H1 (cell line): ENCODE measurements around the gene NAMPT. TPM values are rescaled to one million over a fixed set of nuclear protein-coding genes. Genes with fewer than 3 reads are reported as not detected.

Source experiments
- CBX5 ChIP-seq: fragments of 300-800, 300-1000 bp; sonication (generic); IDR thresholded peaks from 2 replicates; pipeline ENCODE4 v1.7.1; 2016; ENCODE audit warnings: antibody characterized with exemption, low read length, low read depth
- CBX8 ChIP-seq: fragments of 300-800, 300-1000 bp; sonication (generic); IDR thresholded peaks from 2 replicates; pipeline ENCODE4 v1.7.1; 2016; ENCODE audit warnings: low read depth, low read length, borderline replicate concordance
- CEBPB ChIP-seq: IDR thresholded peaks from 2 replicates; pipeline ENCODE4 v1.6.1; 2012; ENCODE audit warnings: low read depth, low read length
- CREB1 ChIP-seq: IDR thresholded peaks from 2 replicates; pipeline ENCODE4 v1.6.1; 2012; ENCODE audit warnings: inconsistent platforms
- CTCF ChIP-seq, 3 experiments: IDR thresholded peaks; 1 replicate in 2 of 3; 2 replicates in 1 of 3; pipeline versions ENCODE4 v1.5.1 to v1.6.1; 2011; ENCODE audit warnings: low read length in 3 of 3, mild to moderate bottlenecking in 3 of 3, inconsistent platforms in 2 of 3, low read depth in 1 of 3, moderate library complexity in 1 of 3; ENCODE audit not compliant: insufficient read depth in 1 of 3; ENCODE audit errors: control extremely low read depth in 1 of 3
- EGR1 ChIP-seq: IDR thresholded peaks from 2 replicates; pipeline ENCODE4 v1.6.1; 2011; ENCODE audit warnings: low read depth, low read length, borderline replicate concordance
- POLR2AphosphoS5 ChIP-seq: IDR thresholded peaks from 2 replicates; pipeline ENCODE4 v1.6.1; 2011; ENCODE audit warnings: low read depth, low read length
- RAD21 ChIP-seq, 2 experiments: IDR thresholded peaks in 1 of 2; conservative IDR thresholded peaks in 1 of 2; 2 replicates each; pipeline ENCODE4 v1.6.1; 2011; ENCODE audit warnings: low read depth in 2 of 2, low read length in 2 of 2, improper control_type of control experiment in 1 of 2, inconsistent platforms in 1 of 2, mild to moderate bottlenecking in 1 of 2, moderate library complexity in 1 of 2
- SIRT6 ChIP-seq: IDR thresholded peaks from one replicate; pipeline ENCODE4 v1.7.1; 2012; ENCODE audit warnings: low read length, inconsistent platforms
- TAF7 ChIP-seq: optimal IDR thresholded peaks from 2 replicates; pipeline ENCODE3; 2011; ENCODE audit warnings: low read depth, mild to moderate bottlenecking, inconsistent platforms, low read length, moderate library complexity, borderline replicate concordance
- TEAD4 ChIP-seq: IDR thresholded peaks from 2 replicates; pipeline ENCODE4 v1.6.1; 2012; ENCODE audit warnings: low read depth, low read length, inconsistent platforms, mixed read lengths
- USF2 ChIP-seq: IDR thresholded peaks from 2 replicates; pipeline ENCODE4 v1.6.1; 2011; ENCODE audit warnings: low read length, improper control_type of control experiment
- YY1 ChIP-seq: IDR thresholded peaks from 2 replicates; pipeline ENCODE4 v1.6.1; 2011; ENCODE audit warnings: low read depth, mild to moderate bottlenecking, low read length
- polyA plus RNA-seq, 7 experiments: library from polyadenylated mRNA; depleted of rRNA in 3 of 7; stranded (reverse) in 5 of 7; unstranded in 2 of 7; fragments of >200 nt in 5 of 7; fragments of 200-250 nt in 2 of 7; gene quantifications; 1 replicate in 5 of 7; 2 replicates in 1 of 7; 4 replicates in 1 of 7; pipeline versions ENCODE4 v1.2.1 to v1.2.3, GENCODE V29; 2011 to 2013; ENCODE audit warnings: missing spikeins in 2 of 7, mixed read lengths in 2 of 7
- total RNA-seq: library from RNA; stranded (reverse); fragmentation: NEBNext Ultra II Directional; extraction: Animal tissue kit (Norgen Biotek cat#: 25700); gene quantifications from 2 replicates; pipeline ENCODE4 v1.2.1, GENCODE V29; 2021

Gene NAMPT
- total and polyA plus RNA-seq, 2 of the 8 experiments (the other 6 are each of a cell fraction or from before 2014, with no cell fraction given) = 15.4 to 95.9 TPM

GRCh38 chr7:106284714-106285050 lies at the start of gene NAMPT (continued):
- TF ChIP-seq CTCF (IDR thresholded peaks at IDR 0.05; ENCODE audit: control extremely low read depth in 1 of 3, insufficient read depth in 1 of 3, low read depth in 1 of 3, low read length in 3 of 3) = no peak
- no peak for TF ChIP-seq SIRT6
- no peak for TF ChIP-seq EGR1
- TF ChIP-seq YY1 = no peak
- 0 out of 2 replicates have a peak, but pooled peaks have one; percentile 83 for TF ChIP-seq POLR2AphosphoS5
- peak; percentile 52 for TF ChIP-seq TAF7
- TF ChIP-seq CBX8 = no peak
- TF ChIP-seq TEAD4 = no peak
- TF ChIP-seq USF2 = no peak
- TF ChIP-seq CREB1 = no peak; the same call in 1 of the 2 replicates
- no peak for TF ChIP-seq RAD21 (IDR thresholded peaks at IDR 0.05 in 1 of 2, conservative IDR thresholded peaks at IDR 0.05 in 1 of 2; ENCODE audit: low read depth in 2 of 2, low read length in 2 of 2)
- TF ChIP-seq CBX5 = no peak
- no peak for TF ChIP-seq CEBPB
- TF ChIP-seq, all 59 proteins: peak for 6
